ENCODE data around the gene IL12RB2. TPM values are rescaled to one million over a fixed set of nuclear protein-coding genes. Genes with fewer than 3 reads are reported as not detected.

IL12RB2 gene
- total and polyA plus RNA-seq, 2 experiments from 2014 or later, result 0.79 to 1.7 TPM

DNA sequence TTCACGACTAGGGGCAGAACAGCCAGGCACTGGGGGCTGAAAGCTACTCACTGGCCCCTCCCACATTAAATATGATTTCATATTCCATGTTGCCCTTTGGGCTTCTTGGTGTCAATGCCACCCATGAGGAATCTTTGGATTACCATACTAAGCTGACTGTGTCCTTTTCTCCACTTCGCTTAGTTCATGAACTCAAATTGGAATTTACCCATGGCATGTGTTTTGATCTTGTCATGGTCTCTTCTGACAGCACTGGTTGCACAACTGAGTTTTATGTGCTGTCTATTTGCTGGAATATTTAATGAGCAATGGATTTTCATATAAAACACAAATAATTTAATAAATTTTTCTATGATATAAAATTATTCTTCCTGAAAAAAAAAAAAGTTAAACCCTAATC, 63.4 kb downstream of the IL12RB2 start (continued):
- TF ChIP-seq ZNF462 (CRISPR knock-in tag; IDR thresholded peaks at IDR 0.05) (no peak), CREB1 (CRISPR knock-in tag; IDR thresholded peaks at IDR 0.05; ENCODE audit: low read depth) (no peak), JUNB (IDR thresholded peaks at IDR 0.05; ENCODE audit: unreplicated experiment) (no peak), NANOG (IDR thresholded peaks at IDR 0.05; ENCODE audit: borderline replicate concordance) (no peak)

- peaks cover 1% of the 10 kb centered on the region for H3K27me3 Mint-ChIP-seq (ENCODE audit: insufficient read depth, low read depth, poor library complexity)
- peaks cover 17% of the 10 kb centered on the region for H3K4me1 Mint-ChIP-seq
- Histone ChIP-seq H3K36me3 (ENCODE audit: insufficient read depth) (no peaks in the 10 kb centered on the region), H3K79me2 (replicated peaks; ENCODE audit: insufficient read depth) (no peaks in the 10 kb centered on the region), H3K4me1 (ENCODE audit: insufficient read depth) (peaks cover 7% of the 10 kb centered on the region), H2AFZ (no peak overlapping the region), H4K20me1 (replicated peaks; ENCODE audit: insufficient read depth) (no peaks in the 10 kb centered on the region), H3K9me2 (ENCODE audit: insufficient read depth) (peaks cover 2% of the 10 kb centered on the region; the same call in 1 of the 2 replicates), H3K4me2 (no peak overlapping the region), H3K27ac (ENCODE audit: low read depth) (no peak overlapping the region), H3K27me3 (ENCODE audit: insufficient read depth) (no peaks in the 10 kb centered on the region), H3K4me3 (no peak overlapping the region), H3F3A (replicated peaks; ENCODE audit: low read depth) (no peaks in the 10 kb centered on the region)
- no peaks in the 10 kb centered on the region for H3K36me3 Mint-ChIP-seq (ENCODE audit: low read depth)
- no peaks in the 10 kb centered on the region for H3K9me3 Mint-ChIP-seq
- H3K4me3 Mint-ChIP-seq, result no peak overlapping the region
- ATAC-seq (no peak; the same call in 2 of the 3 replicates), DNase-seq (ENCODE audit: low spot score) (no peak)
- no peak overlapping the region for H3K27ac Mint-ChIP-seq
- TF ChIP-seq ZNF114 (CRISPR knock-in tag; IDR thresholded peaks at IDR 0.05), result no peak
- TF ChIP-seq, protein P1, sequence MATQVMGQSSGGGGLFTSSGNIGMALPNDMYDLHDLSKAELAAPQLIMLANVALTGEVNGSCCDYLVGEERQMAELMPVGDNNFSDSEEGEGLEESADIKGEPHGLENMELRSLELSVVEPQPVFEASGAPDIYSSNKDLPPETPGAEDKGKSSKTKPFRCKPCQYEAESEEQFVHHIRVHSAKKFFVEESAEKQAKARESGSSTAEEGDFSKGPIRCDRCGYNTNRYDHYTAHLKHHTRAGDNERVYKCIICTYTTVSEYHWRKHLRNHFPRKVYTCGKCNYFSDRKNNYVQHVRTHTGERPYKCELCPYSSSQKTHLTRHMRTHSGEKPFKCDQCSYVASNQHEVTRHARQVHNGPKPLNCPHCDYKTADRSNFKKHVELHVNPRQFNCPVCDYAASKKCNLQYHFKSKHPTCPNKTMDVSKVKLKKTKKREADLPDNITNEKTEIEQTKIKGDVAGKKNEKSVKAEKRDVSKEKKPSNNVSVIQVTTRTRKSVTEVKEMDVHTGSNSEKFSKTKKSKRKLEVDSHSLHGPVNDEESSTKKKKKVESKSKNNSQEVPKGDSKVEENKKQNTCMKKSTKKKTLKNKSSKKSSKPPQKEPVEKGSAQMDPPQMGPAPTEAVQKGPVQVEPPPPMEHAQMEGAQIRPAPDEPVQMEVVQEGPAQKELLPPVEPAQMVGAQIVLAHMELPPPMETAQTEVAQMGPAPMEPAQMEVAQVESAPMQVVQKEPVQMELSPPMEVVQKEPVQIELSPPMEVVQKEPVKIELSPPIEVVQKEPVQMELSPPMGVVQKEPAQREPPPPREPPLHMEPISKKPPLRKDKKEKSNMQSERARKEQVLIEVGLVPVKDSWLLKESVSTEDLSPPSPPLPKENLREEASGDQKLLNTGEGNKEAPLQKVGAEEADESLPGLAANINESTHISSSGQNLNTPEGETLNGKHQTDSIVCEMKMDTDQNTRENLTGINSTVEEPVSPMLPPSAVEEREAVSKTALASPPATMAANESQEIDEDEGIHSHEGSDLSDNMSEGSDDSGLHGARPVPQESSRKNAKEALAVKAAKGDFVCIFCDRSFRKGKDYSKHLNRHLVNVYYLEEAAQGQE (IDR thresholded peaks at IDR 0.05; ENCODE audit: unreplicated experiment), result no peak
- TF ChIP-seq EZH2 (IDR thresholded peaks at IDR 0.05; ENCODE audit: low read depth, unreplicated experiment), result no peak
- no peak for TF ChIP-seq CREB1 (CRISPR knock-in tag; IDR thresholded peaks at IDR 0.05; ENCODE audit: low read depth)
- TF ChIP-seq NANOG (IDR thresholded peaks at IDR 0.05; ENCODE audit: borderline replicate concordance), result no peak
Observed at GRCh38 chr1:67371681-67372080, 64.0 kb downstream of the IL12RB2 start.
